GM10248 (cell line): Measurements from ENCODE around the gene WDFY2.
"Not testable (repeated sequence)": the region's sequence is repeated elsewhere in the genome, so short reads cannot be mapped to it uniquely, and the experiment has no call there.

ENCODE experiments used
- CTCF ChIA-PET: fragments of 300-600 bp; sonication (Branson Sonifier 250); formaldehyde crosslinking; extraction: SDS; loops from one replicate; lab custom pipeline; 2021; ENCODE audit warnings: antibody characterized with exemption; lab: Yijun Ruan, JAX
- POLR2A ChIA-PET: fragments of 350-650 bp; sonication (Branson Sonifier 250); formaldehyde crosslinking; extraction: SDS; loops from one replicate; lab custom pipeline; 2020; ENCODE audit warnings: antibody characterized with exemption; lab: Yijun Ruan, JAX
- DNase-seq: peaks from one replicate; pipeline ENCODE4 v3.0.0; 2012; ENCODE audit errors: extremely low spot score
- TF ChIP-seq, protein P1 (sequence below): IDR thresholded peaks from 2 replicates; pipeline ENCODE4 v1.5.1; 2012; ENCODE audit warnings: mild to moderate bottlenecking, low read depth; ENCODE audit errors: extremely low read depth, missing control alignments, control extremely low read depth

WDFY2 gene

GRCh38 chr13:51688937-51689662 is 104.8 kb downstream of the WDFY2 start:
- TF ChIP-seq, protein P1, sequence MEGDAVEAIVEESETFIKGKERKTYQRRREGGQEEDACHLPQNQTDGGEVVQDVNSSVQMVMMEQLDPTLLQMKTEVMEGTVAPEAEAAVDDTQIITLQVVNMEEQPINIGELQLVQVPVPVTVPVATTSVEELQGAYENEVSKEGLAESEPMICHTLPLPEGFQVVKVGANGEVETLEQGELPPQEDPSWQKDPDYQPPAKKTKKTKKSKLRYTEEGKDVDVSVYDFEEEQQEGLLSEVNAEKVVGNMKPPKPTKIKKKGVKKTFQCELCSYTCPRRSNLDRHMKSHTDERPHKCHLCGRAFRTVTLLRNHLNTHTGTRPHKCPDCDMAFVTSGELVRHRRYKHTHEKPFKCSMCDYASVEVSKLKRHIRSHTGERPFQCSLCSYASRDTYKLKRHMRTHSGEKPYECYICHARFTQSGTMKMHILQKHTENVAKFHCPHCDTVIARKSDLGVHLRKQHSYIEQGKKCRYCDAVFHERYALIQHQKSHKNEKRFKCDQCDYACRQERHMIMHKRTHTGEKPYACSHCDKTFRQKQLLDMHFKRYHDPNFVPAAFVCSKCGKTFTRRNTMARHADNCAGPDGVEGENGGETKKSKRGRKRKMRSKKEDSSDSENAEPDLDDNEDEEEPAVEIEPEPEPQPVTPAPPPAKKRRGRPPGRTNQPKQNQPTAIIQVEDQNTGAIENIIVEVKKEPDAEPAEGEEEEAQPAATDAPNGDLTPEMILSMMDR = no peak
- ChIA-PET CTCF (interaction anchor here (1.0 to 3.0 kb wide), 2 partner anchors 8 to 76 kb away, joined by 3 to 10 read pairs; no protein-coding TSS in a partner anchor), POLR2A (interaction anchor here (0.9 kb wide), 1 partner anchor 236 kb away, joined by 3 read pairs; the partner anchor contains the start of gene INTS6)
- no peak for DNase-seq

- ChIA-PET POLR2A (no interaction called here), CTCF (interaction anchor here (3.0 kb wide), 1 partner anchor 8 kb away, joined by 10 read pairs; no protein-coding TSS in a partner anchor)
- DNase-seq = no peak
- TF ChIP-seq, protein P1 = no peak
Measured at GRCh38 chr13:51689663-51689996, 105.4 kb downstream of the WDFY2 start.

DNA sequence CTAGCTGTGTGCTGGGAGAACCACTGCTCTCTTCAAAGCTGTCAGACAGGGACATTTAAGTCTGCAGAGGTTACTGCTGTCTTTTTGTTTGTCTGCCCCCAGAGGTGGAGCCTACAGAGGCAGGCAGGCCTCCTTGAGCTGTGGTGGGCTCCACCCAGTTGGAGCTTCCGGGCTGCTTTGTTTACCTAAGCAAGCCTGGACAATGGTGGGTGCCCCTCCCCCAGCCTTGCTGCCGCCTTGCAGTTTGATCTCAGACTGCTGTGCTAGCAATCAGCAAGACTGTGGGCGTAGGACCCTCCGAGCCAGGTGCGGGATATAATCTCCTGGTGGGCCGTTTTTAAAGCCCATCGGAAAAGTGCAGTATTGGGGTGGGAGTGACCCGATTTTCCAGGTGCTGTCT is 111.4 kb downstream of the WDFY2 start:
- CTCF ChIA-PET, DNase-seq, POLR2A ChIA-PET: not testable (repeated sequence)

DNA sequence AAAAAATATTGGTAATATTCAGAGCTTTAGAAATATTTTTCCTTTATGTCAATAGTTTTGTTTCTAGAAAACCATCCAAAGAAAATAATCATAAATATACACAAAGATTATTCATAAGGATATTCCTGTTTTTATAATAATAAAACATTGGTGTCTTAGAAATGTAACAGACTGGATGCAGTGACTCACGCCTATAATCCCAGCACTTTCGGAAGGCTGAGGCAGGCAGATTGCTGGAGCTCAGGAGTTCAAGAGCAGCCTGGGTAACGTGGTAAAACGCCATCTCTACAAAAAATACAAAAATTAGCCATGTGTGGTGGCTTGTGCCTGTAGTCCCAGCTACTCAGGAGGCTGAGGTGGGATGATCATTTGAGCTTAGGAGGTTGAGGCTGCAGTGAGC is 112.9 kb downstream of the WDFY2 start:
- CTCF ChIA-PET = interaction anchor here (1.4 to 2.9 kb wide), 5 partner anchors 9 to 117 kb away, joined by 3 to 10 read pairs (median 3); no protein-coding TSS in a partner anchor
- DNase-seq = no peak
- TF ChIP-seq, protein P1 = no peak
- POLR2A ChIA-PET = interaction anchor here (1.2 kb wide), 1 partner anchor 244 kb away, joined by 4 read pairs; the partner anchor contains the start of gene INTS6

GRCh38 chr13:51697855-51698254 is 113.6 kb downstream of the WDFY2 start:
- CTCF ChIA-PET = interaction anchor here (1.4 to 2.9 kb wide), 5 partner anchors 10 to 117 kb away, joined by 3 to 10 read pairs (median 3); no protein-coding TSS in a partner anchor
- POLR2A ChIA-PET = interaction anchor here (1.2 kb wide), 1 partner anchor 245 kb away, joined by 4 read pairs; the partner anchor contains the start of gene INTS6

GRCh38 chr13:51698352-51698751 is 114.1 kb downstream of the WDFY2 start:
- TF ChIP-seq, protein P1 = no peak
- CTCF ChIA-PET = interaction anchor here (1.1 to 2.9 kb wide), 4 partner anchors 10 to 23 kb away, joined by 3 to 10 read pairs (median 6); no protein-coding TSS in a partner anchor
- POLR2A ChIA-PET = interaction anchor here (1.2 kb wide), 1 partner anchor 246 kb away, joined by 4 read pairs; the partner anchor contains the start of gene INTS6
- no peak for DNase-seq

More at GRCh38 chr13:51697855-51698254, 113.6 kb downstream of the WDFY2 start:
- TF ChIP-seq, protein P1 = no peak
- no peak for DNase-seq
